ENCODE measurements around the gene ACP2. TPM values are rescaled to one million over a fixed set of nuclear protein-coding genes. Genes with fewer than 3 reads are reported as not detected.

ACP2 gene
- total and polyA plus RNA-seq, 2 donors (not counting 1 experiment from before 2014, with no cell fraction given): 16.3 to 29.5 TPM

GRCh38 chr11:47271961-47272661, 23.5 kb upstream of the ACP2 start:
- Mint-ChIP-seq H3K4me1 (peaks cover 48% of the 10 kb centered on the region), H3K27me3 (no peaks in the 10 kb centered on the region), H3K27ac (peak overlapping the region; percentile 70), H3K9me3 (ENCODE audit: insufficient read depth) (no peaks in the 10 kb centered on the region), H3K4me3 (peak overlapping the region; percentile 89)
- Histone ChIP-seq H4K20me1 (ENCODE audit: control insufficient read depth, insufficient read depth, low read length, poor library complexity, severe bottlenecking) (peaks cover 53% of the 10 kb centered on the region), H3K27ac (ENCODE audit: low read length in 2 of 2) (peak overlapping the region in 1 of 2 donors; percentile 92), H3K4me1 (ENCODE audit: control insufficient read depth in 2 of 2, insufficient read depth in 2 of 2, low read length in 2 of 2) (peaks cover 35 to 39% of the 10 kb centered on the region in 2 donors), H3K4me2 (replicated peaks; ENCODE audit: low read depth, low read length, poor library complexity, severe bottlenecking) (peak overlapping the region; percentile 94), H2AFZ (ENCODE audit: insufficient read depth, low read depth, low read length, poor library complexity, severe bottlenecking) (no peak overlapping the region), H3K36me3 (replicated peaks in 1 of 2; ENCODE audit: control extremely low read depth in 1 of 2, control insufficient read depth in 1 of 2, extremely low read depth in 1 of 2, insufficient read depth in 2 of 2, low read length in 1 of 2) (peaks cover 5 to 33% of the 10 kb centered on the region in 2 experiments), H3K9ac (ENCODE audit: low read length) (peak overlapping the region; percentile 29), H3K9me3 (ENCODE audit: control extremely low read depth in 1 of 3, control insufficient read depth in 2 of 3, insufficient read depth in 1 of 3, low read length in 2 of 3) (no peaks in the 10 kb centered on the region), H3K4me3 (ENCODE audit: control extremely low read depth in 1 of 5, extremely low read depth in 1 of 5, insufficient read depth in 1 of 5, low read depth in 2 of 5, low read length in 4 of 5) (peak overlapping the region in 4 of 5 experiments; percentile 5 to 89 (median 16)), H3K27me3 (replicated peaks in 1 of 4; ENCODE audit: control extremely low read depth in 1 of 4, control insufficient read depth in 3 of 4, insufficient read depth in 4 of 4, low read length in 3 of 4) (no peaks in the 10 kb centered on the region), H3K79me2 (ENCODE audit: control insufficient read depth, insufficient read depth, low read length) (peaks cover 69% of the 10 kb centered on the region)
- WGBS (ENCODE audit: insufficient coverage): 30% methylated on average over 6 of the region's 11 CpGs
- intact Hi-C loops (cut with micrococcal nuclease): loop anchor here (2.0 kb wide), 1 partner anchor 495 kb away; the partner anchor contains the start of gene FNBP4
- DNase-seq (peak; percentile 33), ATAC-seq (ENCODE audit: low read depth) (no peak)
- TF ChIP-seq CTCF (IDR thresholded peaks at IDR 0.05) (no peak), EZH2 (IDR thresholded peaks at IDR 0.05; ENCODE audit: borderline replicate concordance, insufficient read depth, low read depth, low read length, poor library complexity, severe bottlenecking) (no peak)
- ChIA-PET POLR2A (interaction anchor here (0.7 to 0.8 kb wide), 2 partner anchors 75 to 92 kb away, joined by 3 read pairs; no protein-coding TSS in a partner anchor), CTCF (interaction anchor here (0.9 to 2.1 kb wide), 6 partner anchors 13 to 140 kb away, joined by 3 to 7 read pairs (median 4); partner anchors contain the start of gene DDB2)

- no peak for ATAC-seq (ENCODE audit: low read depth)
- Mint-ChIP-seq H3K27me3 (no peaks in the 10 kb centered on the region), H3K27ac (peak overlapping the region; percentile 70), H3K4me3 (peak overlapping the region; percentile 89), H3K4me1 (peaks cover 48% of the 10 kb centered on the region), H3K9me3 (ENCODE audit: insufficient read depth) (no peaks in the 10 kb centered on the region)
- ChIA-PET CTCF (interaction anchor here (0.9 to 2.1 kb wide), 8 partner anchors 12 to 182 kb away, joined by 3 to 8 read pairs (median 4); partner anchors contain the start of genes ACP2 and DDB2), POLR2A (interaction anchor here (0.5 to 1.2 kb wide), 4 partner anchors 75 to 173 kb away, joined by 3 to 4 read pairs (median 4); no protein-coding TSS in a partner anchor)
- intact Hi-C loops (cut with micrococcal nuclease): loop anchor here (2.0 kb wide), 1 partner anchor 495 kb away; the partner anchor contains the start of gene FNBP4
- H3K4me1 ChIP-seq (ENCODE audit: control insufficient read depth in 2 of 2, insufficient read depth in 2 of 2, low read length in 2 of 2): peaks cover 35 to 39% of the 10 kb centered on the region in 2 donors
- TF ChIP-seq CTCF (IDR thresholded peaks at IDR 0.05) (no peak), EZH2 (IDR thresholded peaks at IDR 0.05; ENCODE audit: borderline replicate concordance, insufficient read depth, low read depth, low read length, poor library complexity, severe bottlenecking) (no peak)
- H3K36me3 ChIP-seq (replicated peaks in 1 of 2; ENCODE audit: control extremely low read depth in 1 of 2, control insufficient read depth in 1 of 2, extremely low read depth in 1 of 2, insufficient read depth in 2 of 2, low read length in 1 of 2): peaks cover 2 to 25% of the 10 kb centered on the region in 2 experiments
- peak overlapping the region; percentile 94 for H3K4me2 ChIP-seq (replicated peaks; ENCODE audit: low read depth, low read length, poor library complexity, severe bottlenecking)
- peaks cover 61% of the 10 kb centered on the region for H3K79me2 ChIP-seq (ENCODE audit: control insufficient read depth, insufficient read depth, low read length)
- H3K27me3 ChIP-seq (replicated peaks in 1 of 4; ENCODE audit: control extremely low read depth in 1 of 4, control insufficient read depth in 3 of 4, insufficient read depth in 4 of 4, low read length in 3 of 4): no peaks in the 10 kb centered on the region
- H4K20me1 ChIP-seq (ENCODE audit: control insufficient read depth, insufficient read depth, low read length, poor library complexity, severe bottlenecking): peaks cover 49% of the 10 kb centered on the region
- WGBS (ENCODE audit: insufficient coverage): 42% methylated on average over 2 of the region's 4 CpGs
- H3K9me3 ChIP-seq (ENCODE audit: control extremely low read depth in 1 of 3, control insufficient read depth in 2 of 3, insufficient read depth in 1 of 3, low read length in 2 of 3): no peaks in the 10 kb centered on the region
- H3K4me3 ChIP-seq (ENCODE audit: control extremely low read depth in 1 of 5, extremely low read depth in 1 of 5, insufficient read depth in 1 of 5, low read depth in 2 of 5, low read length in 4 of 5): peak overlapping the region; percentile 54 to 89 (median 84)
- H3K27ac ChIP-seq (ENCODE audit: low read length in 2 of 2): peak overlapping the region in 1 of 2 donors; percentile 92
- peak overlapping the region; percentile 96 for H2AFZ ChIP-seq (ENCODE audit: insufficient read depth, low read depth, low read length, poor library complexity, severe bottlenecking)
- DNase-seq: no peak
- H3K9ac ChIP-seq (ENCODE audit: low read length): peak overlapping the region; percentile 81
These were observed 22.7 kb upstream of the ACP2 start for GRCh38 chr11:47271328-47271727.

Measured in B cell (primary cell).